Left lung (tissue), 10 donors: ENCODE measurements around the gene HOOK2. TPM values are rescaled to one million over a fixed set of nuclear protein-coding genes. Genes with fewer than 3 reads are reported as not detected.

Source experiments
- ATAC-seq: fragments of 200-7000 bp; cut with Tn5 transposase; one replicate; pipeline ENCODE4 v1.9.1; 2020; ENCODE audit warnings: moderate library complexity
- DNase-seq, 4 donors: peaks; one replicate each; pipeline ENCODE4 v3.0.0-alpha.2; 2013 to 2020
- H3K27ac ChIP-seq, 2 donors: fragments of 200-600 bp; sonication (generic) in 1 of 2; one replicate each; pipeline versions ENCODE4 v1.5.0 to v1.8.0; 2020 to 2021
- H3K27me3 ChIP-seq, 2 donors: fragments of 200-600 bp; sonication (generic) in 1 of 2; one replicate each; pipeline versions ENCODE4 v1.5.0 to v1.8.0; 2020 to 2021
- H3K36me3 ChIP-seq, 2 donors: fragments of 200-600 bp; sonication (generic) in 1 of 2; one replicate each; pipeline versions ENCODE4 v1.5.0 to v1.8.0; 2020 to 2021
- H3K4me1 ChIP-seq, 2 donors: fragments of 200-600 bp; one replicate each; pipeline ENCODE4 v1.8.0; 2021
- H3K4me3 ChIP-seq, 2 donors: fragments of 200-600 bp; sonication (generic) in 1 of 2; one replicate each; pipeline versions ENCODE4 v1.5.0 to v1.8.0; 2020 to 2021; ENCODE audit warnings: mild to moderate bottlenecking in 1 of 2
- H3K9me3 ChIP-seq, 2 donors: fragments of 200-600 bp; sonication (generic) in 1 of 2; one replicate each; pipeline versions ENCODE4 v1.5.0 to v1.8.0; 2020 to 2021
- intact Hi-C, 2 donors: fragments of 100-400 bp; cut with DNase I; formaldehyde crosslinking; loops; one replicate each; pipeline versions ENCODE4 v1.11.2 to v1.14.2; 2022
- polyA plus RNA-seq, 6 donors: library from polyadenylated mRNA; unstranded; fragments of 120-200 nt; gene quantifications; one replicate each; pipeline ENCODE4 v1.2.1, GENCODE V29; 2013; ENCODE audit not compliant: insufficient read length in 6 of 6
- total RNA-seq, 2 donors: library from RNA; stranded (reverse); fragmentation: NEBNext Ultra II Directional; extraction: Animal tissue kit (Norgen Biotek cat#: 25700); gene quantifications; one replicate each; pipeline ENCODE4 v1.2.1, GENCODE V29; 2021
- TF ChIP-seq, protein P1 (sequence below), 2 donors: fragments of 200-600 bp; sonication (generic) in 1 of 2; IDR thresholded peaks; one replicate each; pipeline versions ENCODE4 v1.5.0 to v1.8.0; 2021; ENCODE audit warnings: antibody characterized with exemption in 2 of 2
- donor health status: DM: no; HTN: yes; CAD: no.
- donor health status: DM: no; HTN: no; CAD: no.

HOOK2 gene
- total and polyA plus RNA-seq, 8 donors = 57.7 to 91.2 (median 73.5) TPM

DNA sequence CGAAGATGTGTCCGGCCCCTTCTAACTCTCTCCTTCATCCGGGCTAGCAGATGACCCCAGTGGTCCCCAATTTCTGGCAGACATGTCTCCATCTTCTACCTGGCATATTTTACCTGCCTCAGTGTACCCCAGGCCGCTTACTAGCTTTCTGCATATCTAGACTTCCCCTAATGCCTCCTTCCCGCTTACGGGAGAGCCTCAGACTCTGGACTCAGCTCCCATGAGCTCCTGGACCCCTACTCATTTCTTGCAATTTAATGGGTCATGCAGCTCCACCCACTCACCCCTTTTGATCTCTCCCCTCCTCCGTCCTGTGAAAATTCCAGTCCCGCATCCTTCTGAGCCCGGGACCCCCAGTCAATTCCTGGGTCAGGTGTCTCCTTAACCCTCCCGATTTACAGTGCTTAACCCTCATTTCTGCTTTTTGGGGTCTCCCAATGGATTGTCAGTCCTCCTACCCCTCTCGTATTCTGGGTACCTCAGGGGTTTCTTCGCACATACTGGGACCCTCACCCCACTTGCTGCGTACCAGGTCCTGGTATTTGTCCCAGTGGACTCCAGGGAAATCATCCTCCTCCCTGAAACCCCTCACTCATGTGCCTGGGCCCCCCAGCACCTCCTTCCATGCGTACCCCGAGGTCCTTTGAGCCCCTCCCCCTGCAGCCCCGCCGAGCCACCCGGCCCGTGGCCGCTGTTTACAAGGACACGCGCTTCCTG is 15.4 kb upstream of the HOOK2 start:
- Histone ChIP-seq H3K27me3 (no peaks in the 10 kb centered on the region), H3K36me3 (peaks cover 0 to 10% of the 10 kb centered on the region in 2 donors), H3K4me3 (peak overlapping the region; percentile 92 to 98), H3K27ac (peak overlapping the region; percentile 99 to 100), H3K9me3 (no peaks in the 10 kb centered on the region), H3K4me1 (peaks cover 49 to 64% of the 10 kb centered on the region in 2 donors)
- ATAC-seq (no peak), DNase-seq (no peak)
- intact Hi-C loops = no loop called here
- TF ChIP-seq, protein P1, sequence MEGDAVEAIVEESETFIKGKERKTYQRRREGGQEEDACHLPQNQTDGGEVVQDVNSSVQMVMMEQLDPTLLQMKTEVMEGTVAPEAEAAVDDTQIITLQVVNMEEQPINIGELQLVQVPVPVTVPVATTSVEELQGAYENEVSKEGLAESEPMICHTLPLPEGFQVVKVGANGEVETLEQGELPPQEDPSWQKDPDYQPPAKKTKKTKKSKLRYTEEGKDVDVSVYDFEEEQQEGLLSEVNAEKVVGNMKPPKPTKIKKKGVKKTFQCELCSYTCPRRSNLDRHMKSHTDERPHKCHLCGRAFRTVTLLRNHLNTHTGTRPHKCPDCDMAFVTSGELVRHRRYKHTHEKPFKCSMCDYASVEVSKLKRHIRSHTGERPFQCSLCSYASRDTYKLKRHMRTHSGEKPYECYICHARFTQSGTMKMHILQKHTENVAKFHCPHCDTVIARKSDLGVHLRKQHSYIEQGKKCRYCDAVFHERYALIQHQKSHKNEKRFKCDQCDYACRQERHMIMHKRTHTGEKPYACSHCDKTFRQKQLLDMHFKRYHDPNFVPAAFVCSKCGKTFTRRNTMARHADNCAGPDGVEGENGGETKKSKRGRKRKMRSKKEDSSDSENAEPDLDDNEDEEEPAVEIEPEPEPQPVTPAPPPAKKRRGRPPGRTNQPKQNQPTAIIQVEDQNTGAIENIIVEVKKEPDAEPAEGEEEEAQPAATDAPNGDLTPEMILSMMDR (IDR thresholded peaks at IDR 0.05) = no peak

DNA sequence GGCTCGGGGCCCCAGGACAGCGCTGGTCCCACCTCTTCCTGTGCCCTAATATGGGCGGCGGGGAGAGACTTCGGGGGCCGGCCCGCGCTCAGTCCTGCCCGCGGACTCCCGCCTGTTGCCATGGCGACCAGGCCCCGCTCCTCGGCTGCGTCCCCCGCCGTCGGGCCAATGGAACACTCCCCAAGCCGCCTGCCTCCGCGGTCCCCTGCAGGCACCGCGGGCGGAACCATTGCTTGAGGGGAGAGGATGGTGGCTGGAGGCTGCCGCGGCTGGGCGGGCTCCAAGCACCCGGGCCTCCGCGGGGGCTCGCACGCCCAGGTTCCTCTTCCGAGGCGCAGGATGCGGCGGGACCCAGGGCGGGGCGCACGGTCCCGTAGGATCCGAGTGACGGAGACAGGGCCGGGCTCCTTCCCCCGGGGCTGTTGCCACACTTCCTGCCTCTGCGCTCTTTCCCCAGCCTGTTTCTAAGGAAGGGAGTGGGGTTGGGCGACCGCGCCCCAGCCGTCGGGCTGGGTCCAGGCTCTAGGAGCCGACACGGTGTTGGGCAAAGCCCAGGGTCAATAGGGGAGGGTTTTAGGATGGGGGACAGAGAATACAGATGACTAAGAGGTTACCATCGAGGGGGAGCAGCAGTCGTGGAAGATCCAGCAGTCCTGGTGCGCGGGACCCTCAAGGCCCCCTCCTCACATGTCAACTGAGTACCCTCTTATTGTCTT is 14.7 kb upstream of the HOOK2 start:
- TF ChIP-seq, protein P1 (IDR thresholded peaks at IDR 0.05) = no peak
- peak; percentile 46 for ATAC-seq
- peaks cover 0 to 10% of the 10 kb centered on the region in 2 donors for H3K36me3 ChIP-seq
- peak overlapping the region; percentile 92 to 98 for H3K4me3 ChIP-seq
- H3K27me3 ChIP-seq = no peaks in the 10 kb centered on the region
- DNase-seq = peak; percentile 94 to 100 (median 98)
- peak overlapping the region; percentile 99 to 100 for H3K27ac ChIP-seq
- H3K9me3 ChIP-seq = no peaks in the 10 kb centered on the region
- intact Hi-C loops = no loop called here
- H3K4me1 ChIP-seq = peaks cover 54 to 64% of the 10 kb centered on the region in 2 donors

DNA sequence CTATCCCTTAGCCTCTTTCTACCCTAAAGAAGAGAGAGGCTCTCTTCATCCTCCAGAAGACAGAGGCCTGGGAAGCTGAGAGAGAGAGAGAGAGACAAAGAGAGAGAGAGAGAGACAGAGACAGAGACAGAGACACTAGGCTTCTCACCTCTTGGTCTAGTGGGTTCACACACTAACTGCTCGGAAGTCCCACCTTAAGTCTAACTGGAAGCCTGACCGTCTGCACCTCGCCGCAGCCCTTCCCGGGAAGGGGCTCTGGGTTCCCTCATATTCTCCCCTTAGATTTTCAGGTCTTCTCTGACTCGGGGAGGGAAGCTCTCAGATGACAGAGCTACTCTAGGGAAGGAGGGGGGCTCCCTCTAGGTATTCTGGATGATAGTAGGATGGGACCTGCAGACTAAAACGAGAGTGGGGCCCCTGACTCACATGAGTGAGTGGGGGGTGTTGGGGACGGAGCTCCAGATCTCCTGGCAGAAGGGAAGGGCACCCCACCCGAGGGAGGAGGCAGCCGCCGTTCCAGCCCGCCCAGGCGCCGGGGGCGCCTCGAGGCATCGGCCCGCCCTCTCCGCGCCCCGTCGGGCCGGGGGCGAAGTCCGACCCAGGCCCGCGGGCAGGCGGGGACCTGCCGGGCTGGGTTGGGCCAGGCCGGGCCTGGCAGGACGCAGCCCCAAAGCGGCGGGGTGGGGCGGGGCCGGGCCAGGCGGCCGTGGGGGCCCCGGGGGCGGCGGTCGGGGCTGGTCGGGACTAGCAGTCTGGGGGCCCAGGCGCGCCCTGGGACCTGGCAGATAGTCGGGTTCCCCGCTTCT is 13.9 kb upstream of the HOOK2 start:
- DNase-seq = peak in 1 of 4 donors; percentile 55
- no peaks in the 10 kb centered on the region for H3K27me3 ChIP-seq
- H3K9me3 ChIP-seq = no peaks in the 10 kb centered on the region
- no peak for ATAC-seq
- H3K4me3 ChIP-seq = peak overlapping the region; percentile 92 to 98
- H3K4me1 ChIP-seq = peaks cover 58 to 64% of the 10 kb centered on the region in 2 donors
- intact Hi-C loops = no loop called here
- TF ChIP-seq, protein P1 (IDR thresholded peaks at IDR 0.05) = no peak
- H3K27ac ChIP-seq = peak overlapping the region; percentile 99 to 100
- H3K36me3 ChIP-seq = peaks cover 0 to 10% of the 10 kb centered on the region in 2 donors

DNA sequence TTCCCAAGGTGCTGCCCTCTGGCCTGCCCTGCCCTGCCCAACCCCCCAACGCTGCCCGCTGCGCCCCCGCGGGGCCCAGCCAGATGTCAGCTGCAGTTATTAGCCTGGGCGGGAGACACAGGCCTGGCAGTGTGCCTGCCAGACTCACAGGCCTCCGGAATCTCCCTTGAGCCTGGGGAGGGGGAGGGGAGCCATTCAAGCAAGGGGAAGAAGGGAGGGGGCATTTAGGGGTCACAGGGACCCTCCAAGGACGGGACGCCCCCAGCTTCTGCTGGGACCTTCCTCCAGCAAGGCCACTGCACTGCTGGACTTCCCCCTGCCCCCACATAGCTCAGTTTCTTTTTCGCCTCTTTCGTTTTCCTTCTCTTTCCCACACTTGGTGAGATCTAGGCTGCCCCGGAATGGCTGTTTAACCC is 13.3 kb upstream of the HOOK2 start:
- peak overlapping the region in 1 of 2 donors; percentile 98 for H3K4me3 ChIP-seq
- ATAC-seq (no peak), DNase-seq (peak; percentile 74 to 92 (median 88))
- H3K27me3 ChIP-seq = no peaks in the 10 kb centered on the region
- H3K9me3 ChIP-seq = no peaks in the 10 kb centered on the region
- TF ChIP-seq, protein P1 (IDR thresholded peaks at IDR 0.05) = no peak
- intact Hi-C loops = no loop called here
- peaks cover 0 to 10% of the 10 kb centered on the region in 2 donors for H3K36me3 ChIP-seq
- peak overlapping the region; percentile 99 to 100 for H3K27ac ChIP-seq
- peaks cover 61 to 66% of the 10 kb centered on the region in 2 donors for H3K4me1 ChIP-seq
